Gastroesophageal sphincter (tissue), 4 donors: Measurements from ENCODE around the gene PRKG1. TPM values are rescaled to one million over a fixed set of nuclear protein-coding genes. Genes with fewer than 3 reads are reported as not detected.

Experiments
- ATAC-seq: fragments of 150-250 bp; one replicate; pipeline ENCODE4 v1.9.1; 2016; ENCODE audit warnings: mild to moderate bottlenecking, moderate library complexity
- H3K27ac ChIP-seq, 4 donors: fragments of 200-600 bp; sonication (generic) in 3 of 4; 1 replicate in 3 of 4; 2 replicates in 1 of 4; pipeline ENCODE4 v1.5.1; 2016 to 2019
- H3K27me3 ChIP-seq: fragments of 200-600 bp; sonication (generic); one replicate; pipeline ENCODE4 v1.5.1; 2019
- H3K36me3 ChIP-seq, 2 donors: fragments of 200-600 bp; sonication (generic); one replicate each; pipeline ENCODE4 v1.5.1; 2019; ENCODE audit warnings: control low read depth in 1 of 2
- H3K4me1 ChIP-seq, 3 donors: fragments of 200-600 bp; sonication (generic); 1 replicate in 2 of 3; 2 replicates in 1 of 3; pipeline ENCODE4 v1.5.1; 2016 to 2019; ENCODE audit warnings: control low read depth in 2 of 3
- H3K4me3 ChIP-seq, 2 donors: fragments of 200-600 bp; sonication (generic); one replicate each; pipeline ENCODE4 v1.5.1; 2019; ENCODE audit warnings: mild to moderate bottlenecking in 1 of 2, moderate library complexity in 1 of 2
- H3K9me3 ChIP-seq, 3 donors: fragments of 200-600 bp; sonication (generic); one replicate each; pipeline ENCODE4 v1.5.1; 2017 to 2019; ENCODE audit warnings: control low read depth in 2 of 3
- CTCF ChIP-seq, 4 experiments: fragments of 200-600 bp in 2 of 4; fragments of 450-650 bp in 2 of 4; sonication (generic) in 1 of 4; IDR thresholded peaks; one replicate each; pipeline ENCODE4 v1.5.1; 2017 to 2019; ENCODE audit warnings: antibody characterized with exemption in 4 of 4, mild to moderate bottlenecking in 2 of 4, moderate library complexity in 2 of 4
- EP300 ChIP-seq: sonication (generic); formaldehyde crosslinking; IDR thresholded peaks from one replicate; pipeline ENCODE4 v1.6.1; 2017; ENCODE audit warnings: antibody characterized with exemption, mild to moderate bottlenecking
- POLR2A ChIP-seq, 2 donors: fragments of 450-650 bp; IDR thresholded peaks; one replicate each; pipeline ENCODE4 v1.6.1; 2017; ENCODE audit warnings: antibody characterized with exemption in 2 of 2, mild to moderate bottlenecking in 2 of 2, moderate library complexity in 1 of 2
- POLR2AphosphoS5 ChIP-seq: sonication (generic); formaldehyde crosslinking; IDR thresholded peaks from one replicate; pipeline ENCODE4 v1.6.1; 2017; ENCODE audit warnings: antibody characterized with exemption
- WGBS, 2 donors: methylation state at CpG; one replicate each; pipeline ENCODE4 v1.1.5; 2018; ENCODE audit warnings: low coverage in 1 of 2; 5-methylcytosine and 5-hydroxymethylcytosine counted together
- total RNA-seq, 4 donors: library from RNA; depleted of rRNA; stranded (reverse); fragments of >200 nt; gene quantifications; one replicate each; pipeline ENCODE4 v1.1.0, GENCODE V29; 2016

Gene PRKG1
- total RNA-seq, 4 donors from 2014 or later: 27.5 to 73.2 (median 39.2) TPM

GRCh38 chr10:51321300-51321699 lies 247.0 kb downstream of the PRKG1 start:
- TF ChIP-seq EP300 (no peak), CTCF (IDR thresholded peaks at IDR 0.05) (no peak), POLR2AphosphoS5 (no peak), POLR2A (IDR thresholded peaks at IDR 0.05) (no peak)
- Histone ChIP-seq H3K4me3 (no peak overlapping the region), H3K9me3 (no peaks in the 10 kb centered on the region), H3K27ac (no peak overlapping the region), H3K27me3 (no peaks in the 10 kb centered on the region), H3K36me3 (no peaks in the 10 kb centered on the region), H3K4me1 (no peaks in the 10 kb centered on the region)
- no peak for ATAC-seq
- WGBS, 2 donors: 69 to 77% methylated on average over 2 to 3 of the region's 3 CpGs

DNA sequence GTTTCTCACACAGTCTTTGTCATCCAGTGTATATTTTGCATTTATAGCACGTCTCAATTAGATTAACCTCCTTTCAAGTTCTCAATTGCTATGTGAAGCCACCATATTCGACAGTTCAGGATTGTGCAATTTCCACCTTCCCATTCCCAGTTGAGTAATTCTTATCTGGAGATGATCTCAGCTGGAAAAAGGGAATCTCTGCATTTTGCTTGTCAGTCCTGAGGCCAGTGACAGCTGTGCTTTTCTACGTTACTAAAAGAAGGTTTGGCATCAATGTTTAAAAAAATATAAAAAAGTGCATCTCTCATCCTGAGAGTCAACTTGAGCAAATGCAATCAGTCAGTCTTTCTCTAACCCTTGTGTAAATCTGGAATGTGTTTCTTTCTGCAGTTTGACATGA lies 247.7 kb downstream of the PRKG1 start:
- H3K4me1 ChIP-seq: no peaks in the 10 kb centered on the region
- WGBS, 2 donors: 37 to 44% methylated on average over 3 of the region's 3 CpGs
- no peak for ATAC-seq
- H3K36me3 ChIP-seq: no peaks in the 10 kb centered on the region
- no peaks in the 10 kb centered on the region for H3K27me3 ChIP-seq
- no peak for TF ChIP-seq POLR2A (IDR thresholded peaks at IDR 0.05)
- TF ChIP-seq CTCF (IDR thresholded peaks at IDR 0.05): no peak
- no peak for TF ChIP-seq EP300
- no peak for TF ChIP-seq POLR2AphosphoS5
- H3K27ac ChIP-seq: no peak overlapping the region
- H3K9me3 ChIP-seq: no peaks in the 10 kb centered on the region
- H3K4me3 ChIP-seq: no peak overlapping the region

- TF ChIP-seq CTCF (IDR thresholded peaks at IDR 0.05): no peak
- TF ChIP-seq POLR2AphosphoS5: no peak
- no peak for TF ChIP-seq POLR2A (IDR thresholded peaks at IDR 0.05)
- no peak for TF ChIP-seq EP300
- H3K4me1 ChIP-seq: no peaks in the 10 kb centered on the region
- H3K36me3 ChIP-seq: no peaks in the 10 kb centered on the region
- H3K4me3 ChIP-seq: no peak overlapping the region
- H3K27ac ChIP-seq: no peak overlapping the region
- H3K9me3 ChIP-seq: no peaks in the 10 kb centered on the region
- no peak for ATAC-seq
- H3K27me3 ChIP-seq: no peaks in the 10 kb centered on the region
- 86 to 100% methylated on average over 1 of the region's 2 CpGs for WGBS, 2 donors
Observed at GRCh38 chr10:51325649-51326048, 251.4 kb downstream of the PRKG1 start.

DNA sequence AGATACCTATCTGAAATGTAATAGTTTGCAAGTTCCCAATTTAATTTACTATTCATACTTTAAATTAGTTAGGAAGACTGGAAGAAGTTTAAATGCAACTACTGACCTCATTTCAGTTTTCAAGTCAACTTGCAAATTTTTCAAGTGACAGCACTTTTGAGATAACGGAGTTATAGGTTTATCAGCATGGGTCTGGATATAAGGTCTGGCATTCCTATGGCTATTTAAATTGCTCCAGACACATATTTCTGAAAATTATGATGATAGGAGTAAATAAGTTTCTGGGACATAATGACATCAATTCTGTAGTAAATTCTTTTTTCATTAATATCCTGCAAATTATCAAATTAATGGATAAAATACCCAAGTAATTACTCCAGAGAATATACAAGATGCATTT lies 251.9 kb downstream of the PRKG1 start:
- no peak for ATAC-seq
- Histone ChIP-seq H3K36me3 (no peaks in the 10 kb centered on the region), H3K4me3 (no peak overlapping the region), H3K27ac (no peak overlapping the region), H3K27me3 (no peaks in the 10 kb centered on the region), H3K9me3 (no peaks in the 10 kb centered on the region), H3K4me1 (no peaks in the 10 kb centered on the region)
- 88 to 95% methylated on average over 1 of the region's 1 CpG for WGBS, 2 donors
- no peak for TF ChIP-seq EP300
- no peak for TF ChIP-seq POLR2A (IDR thresholded peaks at IDR 0.05)
- no peak for TF ChIP-seq CTCF (IDR thresholded peaks at IDR 0.05)
- TF ChIP-seq POLR2AphosphoS5: no peak

DNA sequence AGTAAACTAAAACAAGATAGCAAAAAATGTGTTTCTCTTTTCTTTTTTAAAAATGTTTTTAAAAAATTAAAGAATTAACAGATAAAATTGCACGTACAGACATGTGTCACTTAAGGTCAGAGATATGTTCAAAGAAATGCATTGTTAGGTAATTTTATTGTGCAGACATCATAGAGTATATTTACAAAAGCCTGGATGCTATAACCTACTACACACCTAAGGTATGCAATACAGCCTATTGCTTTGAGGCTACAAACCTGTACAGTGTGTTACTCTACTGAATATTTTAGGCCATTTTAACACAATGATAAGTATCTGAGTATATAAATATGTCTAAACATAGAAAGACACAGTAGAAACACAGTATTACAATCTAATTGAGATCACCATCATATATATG lies 253.1 kb downstream of the PRKG1 start:
- no peak for ATAC-seq
- no peaks in the 10 kb centered on the region for H3K27me3 ChIP-seq
- no peak overlapping the region for H3K27ac ChIP-seq
- H3K9me3 ChIP-seq: no peaks in the 10 kb centered on the region
- WGBS, 2 donors: 100% methylated on average over 1 of the region's 1 CpG
- no peaks in the 10 kb centered on the region for H3K4me1 ChIP-seq
- TF ChIP-seq POLR2AphosphoS5 (no peak), CTCF (IDR thresholded peaks at IDR 0.05) (no peak), POLR2A (IDR thresholded peaks at IDR 0.05) (no peak), EP300 (no peak)
- no peaks in the 10 kb centered on the region for H3K36me3 ChIP-seq
- no peak overlapping the region for H3K4me3 ChIP-seq
